CD1c-positive myeloid dendritic cell (primary cell): ENCODE measurements around the gene MEGF6.

Source experiments
- DNase-seq: peaks from one replicate; pipeline ENCODE4 v3.0.0-alpha.2; 2016; ENCODE audit errors: extremely low spot score

Gene MEGF6

DNA sequence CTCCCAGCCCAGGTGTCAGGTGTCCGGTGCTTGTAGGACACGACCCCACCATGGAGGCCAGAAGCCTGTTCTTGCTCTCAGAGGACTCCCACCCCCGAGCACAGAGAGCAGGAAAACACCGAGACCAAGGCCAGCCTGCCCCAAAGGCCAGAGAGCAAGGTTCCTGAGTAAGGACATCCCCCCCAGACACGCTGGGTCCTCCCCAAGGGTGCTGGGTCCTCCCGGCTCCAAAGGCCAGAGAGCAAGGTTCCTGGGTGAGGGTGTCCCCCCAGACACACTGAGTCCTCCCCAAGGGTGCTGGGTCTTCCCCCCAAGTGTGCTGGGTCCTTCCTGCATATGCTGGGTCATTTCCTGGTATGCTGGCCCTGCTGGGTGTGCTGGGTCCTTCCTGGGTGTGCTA lies 40.0 kb downstream of the MEGF6 start:
- no peak for DNase-seq

DNA sequence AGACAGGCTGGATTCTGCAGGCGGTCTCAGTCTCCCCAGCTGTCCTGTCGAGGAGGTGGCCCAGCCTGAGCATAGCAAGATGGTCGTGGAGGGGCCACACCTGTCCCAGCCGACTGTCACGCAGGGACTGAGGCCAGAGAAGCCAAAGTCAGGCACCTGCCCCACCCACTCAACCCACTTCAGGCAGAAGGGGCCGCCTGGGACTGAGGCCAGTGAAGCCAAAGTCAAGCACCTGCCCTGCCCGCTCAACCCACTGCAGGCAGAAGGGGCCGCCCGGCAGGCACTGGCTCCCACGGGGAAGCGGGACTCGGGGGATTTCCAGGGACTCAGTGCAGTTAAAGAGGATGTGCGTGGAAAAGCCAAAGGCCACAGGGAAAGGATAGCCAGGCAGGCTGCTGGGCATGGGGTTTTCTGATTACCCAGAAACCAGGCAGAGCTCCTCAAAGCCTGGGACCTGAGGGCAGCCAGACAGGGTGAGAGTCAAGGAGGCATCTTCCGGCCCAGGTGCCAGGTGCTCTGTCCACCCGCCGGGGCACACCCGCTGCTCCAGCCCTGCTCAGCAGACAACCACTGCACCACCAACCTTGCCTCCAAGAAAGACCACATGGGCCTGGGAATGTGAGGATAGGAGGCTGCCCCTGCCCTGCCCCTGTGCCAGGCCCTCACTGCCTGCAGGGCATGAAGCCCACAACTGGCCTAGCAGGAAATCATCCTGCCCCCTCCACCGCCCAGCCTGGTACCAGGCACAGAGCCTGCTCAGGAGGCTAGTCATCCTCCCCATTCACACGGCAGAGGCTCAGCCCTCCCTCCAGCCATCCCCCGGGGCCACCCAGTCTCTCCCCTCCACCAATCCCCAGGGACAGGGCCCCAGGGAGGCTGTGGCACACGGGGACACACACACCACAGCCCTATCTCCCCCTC lies 41.0 kb downstream of the MEGF6 start:
- no peak for DNase-seq

DNA sequence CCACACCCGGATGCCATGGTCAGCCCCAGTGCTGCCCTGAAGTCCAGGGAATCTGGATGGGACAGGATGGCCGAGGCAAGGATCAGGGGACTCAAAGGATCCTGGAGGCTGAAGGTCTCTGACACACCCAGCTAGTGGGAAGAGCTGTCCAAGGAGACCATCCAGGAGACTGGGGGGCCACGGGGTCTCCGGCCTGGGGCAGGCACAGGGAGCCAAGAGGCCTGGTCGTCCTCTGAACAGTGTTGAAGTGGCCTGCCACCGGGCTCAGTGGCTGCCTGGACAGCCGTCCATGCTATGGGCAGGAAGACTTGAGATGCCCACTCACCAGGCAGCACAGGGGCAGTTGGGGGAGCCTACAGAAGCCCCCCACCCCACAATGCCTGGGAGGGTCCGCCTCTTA lies 41.9 kb downstream of the MEGF6 start:
- DNase-seq, result no peak

- no peak for DNase-seq
Observed at GRCh38 chr1:3568815-3569435, 42.4 kb downstream of the MEGF6 start.

GRCh38 chr1:3566951-3567804 lies 44.1 kb downstream of the MEGF6 start:
- DNase-seq, result no peak

GRCh38 chr1:3566003-3566885 lies 45.1 kb downstream of the MEGF6 start:
- no peak for DNase-seq

- peak; percentile 36 for DNase-seq
Observed at GRCh38 chr1:3564921-3565831, 46.1 kb downstream of the MEGF6 start.

DNA sequence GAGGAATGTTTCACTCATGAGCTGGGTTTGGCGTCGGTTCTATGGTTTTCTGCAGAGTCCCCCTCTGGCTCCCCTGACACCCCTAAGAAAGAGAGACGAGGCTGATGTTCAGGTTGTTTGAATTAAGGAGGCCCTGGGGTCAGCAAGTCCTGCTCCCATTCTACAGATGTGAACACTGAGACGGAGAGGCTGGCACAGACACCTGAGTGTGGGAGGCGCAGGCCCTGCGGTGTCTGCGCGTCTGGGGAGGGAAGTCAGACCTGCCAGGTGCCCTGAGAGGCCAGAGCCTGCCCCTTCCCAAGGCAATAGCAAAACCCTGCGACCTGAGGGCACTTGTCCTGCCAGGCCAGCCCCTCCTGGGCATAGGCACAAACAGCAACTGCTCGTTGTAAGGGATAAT lies 47.7 kb downstream of the MEGF6 start:
- no peak for DNase-seq

- DNase-seq, result no peak
Observed at GRCh38 chr1:3563125-3563524, 48.2 kb downstream of the MEGF6 start.

- no peak for DNase-seq
Observed at GRCh38 chr1:3562712-3563111, 48.6 kb downstream of the MEGF6 start.

- no peak for DNase-seq
Observed at GRCh38 chr1:3561702-3562101, 49.6 kb downstream of the MEGF6 start.

GRCh38 chr1:3560981-3561380 lies 50.3 kb downstream of the MEGF6 start:
- DNase-seq, result no peak

GRCh38 chr1:3560251-3560871 lies 50.9 kb downstream of the MEGF6 start:
- no peak for DNase-seq

GRCh38 chr1:3558036-3558726 lies 53.1 kb downstream of the MEGF6 start:
- no peak for DNase-seq

GRCh38 chr1:3557366-3557765 lies 53.9 kb downstream of the MEGF6 start:
- no peak for DNase-seq

- no peak for DNase-seq
Observed at GRCh38 chr1:3556336-3556735, 55.0 kb downstream of the MEGF6 start.

DNA sequence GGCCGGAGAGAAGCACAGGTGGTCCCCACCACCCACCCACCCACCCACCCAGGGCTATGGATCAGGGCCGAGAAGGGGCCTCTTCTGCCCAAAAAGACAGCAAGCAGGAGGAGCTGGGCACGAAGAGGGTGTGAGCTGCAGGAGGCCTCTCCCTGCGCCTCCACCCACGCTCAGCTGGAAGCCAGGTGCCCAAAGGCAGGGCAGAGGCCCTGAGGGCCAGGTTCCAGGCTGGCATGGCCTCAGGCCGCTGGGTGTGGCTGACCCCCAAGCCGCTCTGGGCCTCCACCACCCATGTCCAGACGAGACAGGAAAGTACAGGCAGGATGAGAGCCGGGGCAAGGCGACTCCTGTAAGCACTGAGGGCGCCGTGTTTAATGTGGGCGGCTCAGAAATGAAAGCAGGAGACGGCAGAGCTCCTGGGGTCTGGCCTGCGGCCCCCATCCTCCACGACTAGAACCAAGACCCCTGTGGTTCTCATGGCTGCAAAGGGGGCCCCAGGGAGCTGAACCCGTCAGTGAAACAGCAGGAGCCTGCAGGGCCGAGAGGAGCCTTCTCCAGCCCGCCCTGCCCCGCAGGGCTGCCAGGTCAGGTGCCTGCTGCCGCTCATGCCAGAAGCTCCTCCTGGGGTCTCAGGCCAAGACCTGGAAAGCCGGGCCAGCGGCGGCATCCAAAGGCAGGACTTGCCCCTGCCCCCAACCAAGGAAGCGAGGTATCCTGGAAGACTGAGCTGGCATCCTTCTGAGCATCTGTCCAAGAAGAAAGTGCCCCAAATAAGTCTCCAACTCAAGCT lies 56.0 kb downstream of the MEGF6 start:
- DNase-seq, result no peak

- no peak for DNase-seq
Observed at GRCh38 chr1:3553940-3554223, 57.4 kb downstream of the MEGF6 start.
